ENCODE data around the gene WDR46.
"Not testable (repeated sequence)": the region's sequence is repeated elsewhere in the genome, so short reads cannot be mapped to it uniquely, and the experiment has no call there.

Gene WDR46

GRCh38 chr6:33285214-33285613, 3.8 kb downstream of the WDR46 start:
- not testable (repeated sequence) for FAIRE-seq

GRCh38 chr6:33280539-33280938, 8.5 kb downstream of the WDR46 start:
- no peak for FAIRE-seq

GRCh38 chr6:33279971-33280511, 9.0 kb downstream of the WDR46 start:
- FAIRE-seq = peak; percentile 15

GRCh38 chr6:33279257-33279695, 9.8 kb downstream of the WDR46 start:
- FAIRE-seq = no peak

- no peak for FAIRE-seq
These were observed 10.2 kb downstream of the WDR46 start for GRCh38 chr6:33278810-33279209.

GRCh38 chr6:33278392-33278741, 10.7 kb downstream of the WDR46 start:
- no peak for FAIRE-seq

GRCh38 chr6:33277663-33278391, 11.2 kb downstream of the WDR46 start:
- no peak for FAIRE-seq

- peak; percentile 94 for FAIRE-seq
These were observed 12.0 kb downstream of the WDR46 start, which contains the start of gene B3GALT4 for GRCh38 chr6:33276864-33277662. TSS of gene B3GALT4 (plus strand) at chr6:33277123. CDS start at chr6:33277420, 297 bp downstream.

- FAIRE-seq = peak; percentile 95
These were observed 12.5 kb downstream of the WDR46 start for GRCh38 chr6:33276581-33276863.

GRCh38 chr6:33275795-33276580, 13.1 kb downstream of the WDR46 start:
- FAIRE-seq = not testable (repeated sequence)

GRCh38 chr6:33273924-33274902, 14.8 kb downstream of the WDR46 start:
- no peak for FAIRE-seq

GRCh38 chr6:33273129-33273923, 15.7 kb downstream of the WDR46 start:
- FAIRE-seq = no peak

- FAIRE-seq = no peak
These were observed 16.5 kb downstream of the WDR46 start for GRCh38 chr6:33272275-33273128.

GRCh38 chr6:33271468-33272274, 17.4 kb downstream of the WDR46 start, which contains the start of the genes RPS18 and VPS52:
TSS of gene RPS18 (plus strand) at chr6:33272075. CDS start at chr6:33272120, 45 bp downstream.
TSS of gene VPS52 (minus strand) at chr6:33271876. CDS start at chr6:33271675, 201 bp downstream.
- FAIRE-seq = peak; percentile 96

GRCh38 chr6:33271117-33271467, 17.9 kb downstream of the WDR46 start:
- FAIRE-seq = no peak

- FAIRE-seq = no peak
These were observed 25.0 kb downstream of the WDR46 start for GRCh38 chr6:33264015-33264414.

- FAIRE-seq = not testable (repeated sequence)
These were observed 26.5 kb downstream of the WDR46 start for GRCh38 chr6:33262490-33262889.

- FAIRE-seq = no peak
These were observed 30.0 kb downstream of the WDR46 start for GRCh38 chr6:33259032-33259431.

- FAIRE-seq = no peak
These were observed 34.4 kb downstream of the WDR46 start for GRCh38 chr6:33254591-33254990.

Measured in G401.6 (cell line).